Sciatic nerve (tissue), 2 donors: ENCODE data around the gene MAP3K2. TPM values are rescaled to one million over a fixed set of nuclear protein-coding genes. Genes with fewer than 3 reads are reported as not detected.

Experiments used
- ATAC-seq: fragments of 200-7000 bp; cut with Tn5 transposase; one replicate; pipeline ENCODE4 v1.9.1; 2020; ENCODE audit warnings: mild to moderate bottlenecking, moderate library complexity
- DNase-seq: peaks from one replicate; pipeline ENCODE4 v3.0.0-alpha.2; 2020; ENCODE audit warnings: low spot score
- intact Hi-C: fragments of 100-400 bp; cut with DNase I; formaldehyde crosslinking; loops from one replicate; pipeline ENCODE4 v1.14.2; 2022
- total RNA-seq: library from RNA; stranded (reverse); fragmentation: NEBNext Ultra II Directional; extraction: Animal tissue kit (Norgen Biotek cat#: 25700); gene quantifications from one replicate; pipeline ENCODE4 v1.2.1, GENCODE V29; 2021
- donor health status: DM: no; HTN: no; CAD: no.
- donor health status: DM: no; HTN: no; CAD: no.

Gene MAP3K2
- total RNA-seq, 1 donor from 2014 or later, result 62.0 TPM

DNA sequence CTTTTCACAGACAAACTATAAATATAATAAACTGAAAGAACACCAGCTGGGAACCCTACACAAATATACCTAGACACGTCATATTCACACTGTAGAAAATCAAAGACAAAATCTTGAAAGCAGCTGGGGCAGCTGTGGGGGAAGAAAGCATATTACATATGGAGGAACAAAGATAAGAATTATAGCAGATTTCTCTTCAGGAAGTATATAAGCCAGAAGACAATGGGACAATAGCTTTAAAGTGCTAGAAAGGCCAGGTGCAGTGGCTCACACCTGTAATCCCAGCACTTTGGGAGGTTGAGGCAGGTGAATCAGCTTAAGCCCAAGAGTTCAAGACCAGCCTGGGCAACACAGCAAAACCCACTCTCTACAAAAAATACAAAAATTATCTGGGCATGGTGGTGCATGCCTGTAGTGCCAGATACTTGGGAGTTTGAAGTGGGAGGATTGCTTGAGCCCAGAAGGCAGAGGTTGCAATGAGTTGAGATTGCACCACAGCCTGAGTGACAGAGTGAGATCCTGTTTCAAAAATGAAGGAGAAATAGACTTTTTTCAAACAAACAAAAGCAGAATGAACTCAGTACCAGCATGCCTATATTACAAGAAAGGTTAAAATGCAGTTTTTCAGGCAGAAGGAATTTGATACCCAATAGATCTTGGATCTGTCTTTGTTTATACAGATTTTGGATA, 67.0 kb downstream of the MAP3K2 start:
- no peak for DNase-seq
- intact Hi-C loops, result loop anchor here (10.0 kb wide), 1 partner anchor 164 kb away; no protein-coding TSS in a partner anchor
- no peak for ATAC-seq

DNA sequence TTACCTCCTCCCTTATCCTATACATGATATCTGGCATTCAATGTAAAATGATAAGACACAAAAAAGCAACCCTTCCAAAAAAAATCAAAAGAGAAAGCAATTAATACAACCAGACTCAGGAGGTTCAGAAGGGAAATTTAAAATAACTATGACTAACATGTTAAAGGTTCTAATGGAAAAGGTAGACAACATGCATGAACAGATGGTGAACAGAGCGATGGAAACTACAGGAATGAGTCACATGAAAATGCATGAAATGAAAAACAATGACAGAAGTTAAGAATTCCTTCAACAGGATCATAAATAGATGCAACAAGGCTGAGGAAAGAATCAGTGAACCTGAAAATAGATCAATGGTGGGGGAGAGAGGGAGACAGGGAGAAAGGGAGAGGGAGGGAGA, 67.7 kb downstream of the MAP3K2 start:
- ATAC-seq (no peak), DNase-seq (no peak)
- intact Hi-C loops, result loop anchor here (10.0 kb wide), 1 partner anchor 165 kb away; no protein-coding TSS in a partner anchor

DNA sequence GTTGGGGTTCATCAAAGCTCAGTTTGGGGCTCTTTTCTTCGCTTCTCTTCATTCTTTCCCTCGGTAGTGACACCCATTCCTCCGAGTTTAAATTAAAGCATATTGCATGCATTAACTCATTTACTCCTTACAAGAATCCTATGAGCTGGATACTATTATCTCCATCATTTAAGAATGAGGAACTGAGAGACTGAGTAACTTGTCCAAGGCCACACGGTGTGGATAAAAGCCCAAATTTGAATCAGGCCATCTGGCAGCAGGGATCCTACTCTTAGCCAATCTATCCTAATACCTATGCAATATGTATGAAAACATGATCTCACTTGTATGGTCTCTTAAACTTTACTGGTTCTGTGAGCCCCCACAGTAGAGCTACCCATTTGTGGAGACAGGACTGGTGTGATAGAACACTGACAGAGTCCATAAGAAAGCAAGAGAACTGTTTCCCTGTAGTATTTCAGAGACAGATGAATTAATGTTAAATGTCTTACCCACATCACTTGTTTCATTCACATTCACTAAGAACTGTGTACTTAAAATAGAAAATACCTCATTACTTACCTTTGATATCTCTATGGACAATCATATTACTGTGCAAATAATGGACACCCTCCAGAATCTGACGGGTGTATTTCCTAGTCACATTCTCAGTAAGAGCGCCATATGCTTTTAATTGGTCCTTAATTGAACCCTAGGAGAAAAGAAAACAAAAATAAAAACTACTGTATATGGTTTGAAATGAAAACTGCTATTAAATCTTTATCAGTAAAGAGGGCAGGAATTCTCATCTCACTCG, 73.4 kb downstream of the MAP3K2 start:
- intact Hi-C loops, result no loop called here
- no peak for ATAC-seq
- no peak for DNase-seq

- no peak for ATAC-seq
- intact Hi-C loops, result no loop called here
- DNase-seq, result no peak
These were observed 74.4 kb downstream of the MAP3K2 start for GRCh38 chr2:127313406-127313805.

GRCh38 chr2:127310980-127311379, 76.8 kb downstream of the MAP3K2 start:
- ATAC-seq (no peak), DNase-seq (no peak)
- intact Hi-C loops, result no loop called here

GRCh38 chr2:127309468-127309867, 78.3 kb downstream of the MAP3K2 start:
- ATAC-seq (no peak), DNase-seq (no peak)
- intact Hi-C loops, result no loop called here

DNA sequence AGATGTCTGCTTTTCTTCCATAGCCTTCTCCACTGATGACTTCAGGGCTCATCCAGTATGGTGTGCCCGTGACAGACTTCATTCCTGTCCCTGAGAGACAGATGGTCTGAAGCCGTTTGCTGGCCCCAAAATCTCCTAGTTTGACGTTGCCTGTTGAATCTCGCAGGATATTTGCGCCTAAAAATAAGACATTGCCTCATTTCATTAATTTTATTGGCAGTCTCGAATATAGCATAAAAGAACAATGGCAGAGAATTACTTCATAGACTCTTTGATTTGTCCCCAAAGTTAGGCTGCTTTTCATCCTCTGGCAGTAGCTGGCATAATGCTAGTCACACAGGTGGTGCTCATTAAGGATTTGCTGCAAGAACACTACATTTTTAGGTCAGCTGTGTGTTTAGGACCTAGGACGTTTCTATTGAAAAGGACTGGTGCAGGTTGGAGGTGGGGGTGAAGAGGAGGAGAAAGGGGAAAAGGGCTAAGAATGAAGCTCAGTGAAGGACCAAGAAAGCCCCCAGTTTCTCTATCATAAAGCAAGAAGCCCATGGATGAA, 79.1 kb downstream of the MAP3K2 start:
- intact Hi-C loops, result no loop called here
- no peak for DNase-seq
- ATAC-seq, result no peak

- DNase-seq (no peak), ATAC-seq (no peak)
- intact Hi-C loops, result loop anchor here (1.0 kb wide), 1 partner anchor 50 kb away; no protein-coding TSS in a partner anchor
These were observed 81.7 kb downstream of the MAP3K2 start for GRCh38 chr2:127305990-127306585.

DNA sequence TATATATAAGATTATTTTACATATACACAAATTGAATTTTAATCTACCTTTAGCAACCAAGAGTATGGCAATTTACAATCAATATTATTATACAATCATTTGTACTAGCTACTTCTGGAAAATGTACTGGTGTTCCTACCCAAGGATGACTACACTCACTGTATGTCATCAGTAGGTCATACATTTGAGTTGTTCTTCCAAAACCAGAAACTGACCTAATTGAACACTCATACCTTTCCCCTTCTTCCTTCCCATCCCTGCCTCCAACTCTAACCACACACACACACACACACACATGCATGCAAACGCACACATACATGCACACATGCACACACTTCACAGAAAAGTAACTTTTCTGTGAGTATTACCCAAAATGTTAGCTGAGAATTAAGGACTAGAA, 85.6 kb downstream of the MAP3K2 start:
- ATAC-seq (no peak), DNase-seq (no peak)
- intact Hi-C loops, result no loop called here

DNA sequence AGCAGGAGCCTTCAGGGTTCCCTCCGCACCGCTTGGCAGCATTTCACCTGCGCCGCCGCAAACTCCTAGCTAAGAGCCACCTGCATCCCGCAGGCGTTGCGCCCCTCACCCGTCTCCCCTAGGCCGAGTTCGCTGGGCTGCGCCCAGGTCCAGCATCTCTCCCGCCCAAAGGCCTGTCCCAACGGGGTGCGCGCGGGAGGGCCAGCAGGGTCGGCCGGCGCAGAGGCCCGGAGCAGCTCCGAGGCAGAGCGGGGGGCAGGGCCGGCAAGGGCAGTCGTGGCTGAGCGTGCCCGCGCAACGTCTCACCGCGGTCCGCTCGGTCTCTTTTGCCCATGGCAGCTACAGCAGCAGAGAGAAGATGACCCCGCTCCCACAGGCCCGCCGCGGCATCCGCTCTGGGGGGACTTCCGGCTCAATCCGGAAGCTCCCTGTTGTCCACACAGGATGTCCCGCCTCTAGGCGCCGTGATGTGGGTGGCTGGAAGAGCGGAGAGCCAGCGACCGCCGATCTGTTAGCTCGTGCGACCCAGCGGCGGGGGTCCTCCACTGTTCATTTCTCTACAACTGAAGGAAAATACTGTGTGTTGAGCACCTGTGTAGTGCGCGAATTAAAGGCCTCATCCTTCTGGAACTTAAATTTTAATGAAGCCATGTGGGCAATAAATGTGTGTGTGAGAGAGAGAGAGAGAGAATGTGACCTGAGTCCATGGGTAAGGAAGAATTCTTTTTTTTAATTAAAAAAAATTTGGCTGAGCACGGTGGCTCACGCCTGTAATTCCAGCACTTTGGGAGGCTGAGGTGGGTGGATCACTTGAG, 93.8 kb downstream of the MAP3K2 start, which contains the start of gene ERCC3:
Gene ERCC3, minus strand, starts transcription at position 397 of the 815 bp plus-strand sequence. Its CDS starts 63 bp downstream, at position 334.
- peak; percentile 97 for ATAC-seq
- intact Hi-C loops, result no loop called here

DNA sequence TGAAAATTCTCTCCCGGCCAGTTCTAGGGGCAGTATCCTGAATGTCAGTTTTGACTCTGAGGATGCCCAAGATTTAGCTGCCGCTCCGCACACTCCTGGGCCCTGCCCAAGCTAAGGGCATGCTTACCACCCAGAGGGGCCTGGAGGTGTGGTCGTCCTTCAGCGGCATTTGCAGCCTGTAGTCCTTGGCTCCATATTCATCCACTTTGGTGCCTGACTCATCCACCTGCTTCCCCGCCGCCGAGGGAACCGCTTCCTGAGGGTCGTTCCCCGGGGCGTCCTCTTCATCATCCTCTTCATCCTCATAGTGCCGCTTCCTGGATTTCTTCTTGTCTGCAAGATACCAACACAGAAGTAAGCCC, 94.4 kb downstream of the MAP3K2 start:
- intact Hi-C loops, result no loop called here
- ATAC-seq, result peak; percentile 18
- no peak for DNase-seq

More for the DNA sequence above, 93.8 kb downstream of the MAP3K2 start, which contains the start of gene ERCC3:
- peak; percentile 90 for DNase-seq

DNA sequence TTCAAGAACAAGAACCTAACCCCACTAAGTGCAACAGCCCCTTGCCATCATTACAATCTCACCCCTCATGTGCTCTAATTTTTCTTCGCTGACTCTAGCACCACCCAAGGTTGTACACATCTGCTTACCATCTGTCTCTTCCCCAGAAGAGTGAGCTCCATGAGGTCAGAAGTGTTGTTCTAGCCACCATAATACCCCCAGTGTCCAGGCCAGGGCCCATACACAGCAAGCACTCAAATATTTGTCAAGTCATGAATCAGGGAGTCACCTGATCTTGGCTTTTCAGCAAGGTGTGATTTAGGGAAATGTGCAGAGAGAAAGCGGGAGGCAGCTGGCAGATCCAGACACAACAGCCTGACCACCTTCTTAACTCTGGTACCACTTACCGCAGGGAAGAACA, 99.5 kb downstream of the MAP3K2 start:
- ATAC-seq (no peak), DNase-seq (no peak)
- intact Hi-C loops, result no loop called here

- DNase-seq, result no peak
- no peak for ATAC-seq
- intact Hi-C loops, result no loop called here
These were observed 104.5 kb downstream of the MAP3K2 start for GRCh38 chr2:127283275-127283674.

DNA sequence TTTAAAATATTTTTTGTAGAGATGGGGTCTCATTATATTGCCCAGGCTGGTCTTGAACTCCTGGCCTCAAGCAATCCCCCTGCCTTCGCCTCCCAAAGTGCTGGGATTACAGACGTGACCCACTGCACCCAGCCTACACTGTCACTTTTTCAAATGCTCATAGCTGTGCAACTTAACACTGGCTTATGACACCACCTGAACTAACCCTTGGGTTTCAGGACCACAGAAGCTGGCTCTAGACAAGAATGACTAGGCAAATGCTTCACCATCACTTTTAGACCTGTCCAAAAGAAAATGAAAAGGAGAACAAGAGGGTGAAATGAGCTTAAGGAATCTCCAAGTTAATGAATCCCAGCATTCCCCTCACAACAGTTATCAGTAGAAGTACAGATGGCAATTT, 107.1 kb downstream of the MAP3K2 start:
- ATAC-seq, result no peak
- DNase-seq, result no peak
- intact Hi-C loops, result no loop called here

DNA sequence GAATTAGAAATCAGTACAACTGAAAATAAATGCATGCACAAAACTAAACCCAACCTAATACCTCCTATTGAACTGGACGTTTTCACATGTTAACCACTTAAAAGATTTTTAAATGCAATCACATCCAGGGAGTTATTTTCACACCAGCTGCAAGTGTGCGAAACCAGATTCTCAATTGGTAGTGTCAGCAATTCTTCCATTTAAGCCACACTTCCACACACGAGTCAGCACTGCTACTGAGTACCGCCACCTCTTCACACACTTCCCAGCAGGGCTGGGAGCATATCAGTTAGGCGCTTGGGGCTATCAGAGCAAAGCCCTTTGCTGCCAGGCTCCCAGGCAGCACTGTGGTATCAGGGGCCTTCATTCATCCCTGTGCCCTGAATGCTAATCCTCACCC, 108.0 kb downstream of the MAP3K2 start:
- peak; percentile 30 for ATAC-seq
- no peak for DNase-seq
- intact Hi-C loops, result no loop called here

DNA sequence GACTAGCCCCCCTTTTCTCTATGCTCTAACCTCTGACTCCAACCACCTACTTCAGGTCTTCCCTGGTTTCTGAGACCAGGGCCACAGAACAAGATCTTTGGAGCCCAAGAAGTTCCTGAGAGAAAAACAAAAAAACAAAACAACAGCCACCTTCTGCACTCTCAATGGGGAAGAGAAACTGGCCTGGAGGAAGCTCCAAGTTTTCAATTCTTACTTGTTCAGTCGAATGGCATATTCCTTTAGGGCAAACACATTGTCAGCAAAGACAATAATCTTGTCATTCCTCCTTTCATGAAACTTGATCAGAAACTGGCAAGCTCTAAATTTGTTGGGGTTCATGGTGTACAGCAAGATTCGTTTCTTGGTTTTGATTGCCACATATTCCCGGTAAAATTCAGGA, 108.8 kb downstream of the MAP3K2 start:
- intact Hi-C loops, result no loop called here
- no peak for DNase-seq
- peak; percentile 28 for ATAC-seq

DNA sequence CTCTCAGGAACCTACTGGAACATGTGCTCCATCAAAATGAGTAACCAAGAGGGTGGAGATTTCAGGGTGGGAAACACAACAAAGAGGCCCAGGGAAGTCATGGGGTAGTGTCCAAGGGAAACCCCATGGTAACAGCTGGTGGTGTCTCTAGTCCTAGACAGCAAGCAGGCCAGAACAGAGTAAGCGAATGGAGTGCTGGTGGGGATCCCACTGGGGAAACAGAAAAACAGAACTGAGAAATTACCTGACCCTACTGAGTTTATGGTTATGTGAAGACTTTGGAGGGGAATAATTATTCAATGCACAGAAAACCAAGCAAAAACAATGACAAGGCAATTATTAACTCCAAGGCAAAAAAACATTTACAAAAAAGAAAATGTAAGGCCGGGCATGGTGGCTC, 110.7 kb downstream of the MAP3K2 start:
- ATAC-seq, result no peak
- no peak for DNase-seq
- intact Hi-C loops, result no loop called here

DNA sequence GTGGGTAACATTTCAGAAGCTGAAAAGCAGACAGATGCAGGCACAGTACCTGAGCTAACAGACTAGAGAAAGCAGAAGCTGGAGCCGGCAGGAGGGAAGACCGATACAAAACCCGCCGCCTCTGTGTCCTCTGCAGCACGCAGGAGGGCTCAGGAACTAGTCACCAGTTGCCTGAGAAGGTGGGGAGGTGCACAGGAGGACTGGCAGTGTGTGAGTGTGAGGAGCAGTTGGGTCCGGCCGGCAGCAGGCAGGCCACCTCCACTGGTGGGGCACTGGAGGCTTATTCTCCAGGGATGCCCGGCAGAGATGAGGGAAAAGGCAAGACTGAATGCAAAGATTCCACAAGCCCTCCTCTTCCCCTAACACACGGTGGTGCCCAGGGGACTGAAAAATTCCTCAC, 112.0 kb downstream of the MAP3K2 start:
- no peak for DNase-seq
- intact Hi-C loops, result no loop called here
- ATAC-seq, result no peak

DNA sequence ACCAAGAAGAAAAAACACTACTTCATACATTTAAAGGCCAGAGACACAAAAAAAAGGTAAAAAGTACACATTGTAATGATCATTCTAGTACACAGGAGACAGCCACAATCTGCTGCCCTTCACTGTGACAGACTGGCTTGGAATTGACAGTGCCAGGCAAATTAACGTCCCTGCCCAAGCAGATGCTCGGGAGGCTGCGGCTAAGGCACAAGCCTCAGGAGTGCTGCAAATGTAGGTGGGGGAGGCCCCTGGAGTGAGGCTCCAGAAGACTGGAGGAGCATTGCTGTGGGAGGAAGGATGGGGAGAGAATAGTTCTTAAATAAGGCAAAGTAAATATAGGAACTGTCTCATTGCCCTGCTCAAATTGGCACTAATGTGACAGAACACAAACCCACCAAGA, 112.4 kb downstream of the MAP3K2 start:
- intact Hi-C loops, result no loop called here
- ATAC-seq (no peak), DNase-seq (no peak)
